GM18498 (cell line): ENCODE results near the gene CERT1.
"Not testable (repeated sequence)": the region's sequence is repeated elsewhere in the genome, so short reads cannot be mapped to it uniquely, and the experiment has no call there.

Experiments used
- ATAC-seq: cut with Tn5 transposase; IDR thresholded peaks from one replicate; pipeline ENCODE4 v1.9.1; 2021; ENCODE audit warnings: mild to moderate bottlenecking, moderate library complexity; ENCODE audit not compliant: unreplicated experiment

CERT1 gene

GRCh38 chr5:75358117-75358516 is 153.3 kb downstream of the CERT1 start:
- ATAC-seq: no peak

DNA sequence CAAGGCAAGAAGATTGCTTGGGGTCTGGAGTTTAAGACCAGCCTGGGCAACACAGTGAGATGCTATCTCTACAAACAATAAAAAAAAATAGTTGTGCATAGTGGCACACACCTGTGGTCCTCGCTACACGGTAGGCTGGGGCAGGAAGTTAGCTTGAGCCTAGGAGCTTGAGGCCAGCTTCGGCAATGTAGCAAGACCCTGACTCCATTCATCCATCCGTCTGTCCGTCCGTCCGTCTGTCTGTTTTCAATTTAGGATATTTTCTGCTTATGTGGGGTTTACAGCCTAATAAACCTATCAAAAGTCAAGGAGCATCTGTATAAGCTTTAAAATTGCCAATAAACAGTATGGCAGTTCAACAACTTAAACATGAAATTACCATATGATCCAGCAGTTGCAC is 154.7 kb downstream of the CERT1 start:
- ATAC-seq: no peak

GRCh38 chr5:75355236-75355635 is 156.2 kb downstream of the CERT1 start:
- ATAC-seq: no peak

DNA sequence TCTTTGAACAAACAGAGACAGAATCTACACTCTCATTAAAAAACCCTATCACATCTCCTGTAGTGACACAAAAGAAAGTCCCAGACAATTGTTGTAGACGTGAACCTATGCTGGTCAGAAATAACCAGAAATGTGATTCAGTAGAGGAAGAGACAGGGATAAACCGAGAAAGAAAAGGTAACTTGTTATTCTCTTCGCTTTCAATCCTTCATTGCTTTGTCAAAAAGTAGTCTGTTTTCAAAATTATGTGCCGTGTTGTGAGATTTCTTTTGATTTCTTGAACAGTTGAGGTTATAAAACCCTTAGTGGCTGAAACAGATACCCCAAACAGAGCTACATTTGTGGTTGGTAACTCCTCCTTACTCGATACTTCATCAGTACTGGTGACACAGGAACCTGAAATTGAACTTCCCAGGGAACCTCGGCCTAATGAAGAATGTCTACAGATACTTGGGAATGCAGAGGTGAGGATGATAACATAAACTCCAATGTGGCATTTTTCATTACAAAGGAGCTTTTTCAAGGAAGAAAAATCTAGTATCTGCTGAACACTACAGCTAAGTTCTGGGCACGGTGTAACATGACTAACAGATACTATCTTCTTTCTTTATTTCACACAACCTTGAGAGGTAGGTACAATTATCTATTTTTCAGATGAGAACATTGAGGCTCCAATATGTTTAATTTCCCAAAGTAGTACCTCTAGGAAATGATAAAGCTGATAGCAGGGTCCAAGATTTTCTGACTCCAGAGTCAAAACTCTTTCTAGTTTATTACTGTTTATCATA is 160.1 kb downstream of the CERT1 start:
- ATAC-seq: peak; percentile 84

- ATAC-seq: no peak
Measured at GRCh38 chr5:75349663-75350062, 161.8 kb downstream of the CERT1 start.

- no peak for ATAC-seq
Measured at GRCh38 chr5:75348241-75348640, 163.2 kb downstream of the CERT1 start.

- no peak for ATAC-seq
Measured at GRCh38 chr5:75342836-75343235, 168.6 kb downstream of the CERT1 start.

- no peak for ATAC-seq
Measured at GRCh38 chr5:75341934-75342333, 169.5 kb downstream of the CERT1 start.

DNA sequence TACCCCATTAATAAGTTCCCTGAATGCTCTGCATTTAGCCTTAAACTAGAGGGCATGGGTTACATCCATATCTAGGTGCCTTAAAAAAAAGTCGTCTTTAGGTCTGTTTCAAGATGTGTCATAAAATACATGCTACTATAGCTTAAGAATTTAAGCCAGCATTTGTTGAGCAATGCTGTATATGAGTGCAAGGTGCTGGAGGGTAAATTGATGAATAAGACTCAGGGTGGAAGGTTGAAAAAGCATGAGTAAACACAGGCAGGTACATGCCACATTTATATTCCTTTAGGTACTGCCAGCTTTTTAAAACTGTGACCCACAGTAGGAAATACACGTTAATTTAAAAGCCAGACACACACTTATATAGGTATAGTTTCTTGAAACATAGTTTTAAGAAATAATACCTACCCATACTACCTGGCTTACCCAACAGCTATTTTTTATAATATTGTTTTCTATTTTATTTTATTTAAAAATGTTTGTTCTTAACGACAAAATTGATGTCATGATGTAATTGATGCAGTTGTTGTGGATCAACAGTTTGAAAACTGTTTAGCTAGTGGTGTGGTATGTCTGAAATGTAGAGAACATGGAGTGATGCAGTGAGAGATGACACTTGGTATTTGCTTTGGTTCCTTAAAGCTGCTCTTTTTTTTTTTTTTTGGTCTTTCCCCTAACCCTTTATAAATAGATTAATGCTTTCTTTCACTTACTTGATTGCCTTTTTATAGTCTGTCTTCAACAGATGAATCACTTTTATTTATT is 170.5 kb downstream of the CERT1 start:
- no peak for ATAC-seq

- ATAC-seq: no peak
Measured at GRCh38 chr5:75338408-75338807, 173.0 kb downstream of the CERT1 start.

DNA sequence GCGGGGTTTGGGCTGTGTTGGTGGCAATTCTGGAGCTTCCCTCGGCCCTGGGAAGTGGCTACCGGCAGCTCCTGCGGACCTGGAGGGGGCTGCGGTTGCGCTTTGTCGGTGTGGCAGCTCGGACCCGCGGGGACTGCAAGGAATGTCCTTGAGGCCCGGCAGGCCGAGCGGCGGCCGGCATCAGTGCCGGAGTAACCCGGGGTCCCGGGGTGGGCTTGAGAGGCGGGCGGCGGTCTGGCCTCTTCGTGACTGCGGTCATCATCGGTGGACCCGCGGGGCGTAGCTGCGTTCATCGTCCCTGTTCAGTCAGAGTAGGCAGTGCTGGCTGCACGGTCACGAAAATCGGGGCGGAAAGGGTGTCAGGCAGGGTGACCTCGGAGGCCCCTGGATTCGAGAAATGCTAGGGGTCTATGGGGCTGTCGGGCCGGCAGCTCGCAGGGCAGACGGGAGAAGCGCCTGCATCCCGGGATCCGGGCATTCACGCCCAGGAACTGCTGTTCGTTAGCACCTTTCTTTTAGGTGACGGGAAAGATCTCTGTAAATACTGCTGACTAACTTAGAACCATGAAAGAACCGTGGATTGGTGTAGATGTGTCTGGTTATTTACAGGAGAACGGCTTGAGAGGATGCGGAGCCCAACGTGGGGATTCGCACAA is 173.9 kb downstream of the CERT1 start:
- peak; percentile 8 for ATAC-seq

DNA sequence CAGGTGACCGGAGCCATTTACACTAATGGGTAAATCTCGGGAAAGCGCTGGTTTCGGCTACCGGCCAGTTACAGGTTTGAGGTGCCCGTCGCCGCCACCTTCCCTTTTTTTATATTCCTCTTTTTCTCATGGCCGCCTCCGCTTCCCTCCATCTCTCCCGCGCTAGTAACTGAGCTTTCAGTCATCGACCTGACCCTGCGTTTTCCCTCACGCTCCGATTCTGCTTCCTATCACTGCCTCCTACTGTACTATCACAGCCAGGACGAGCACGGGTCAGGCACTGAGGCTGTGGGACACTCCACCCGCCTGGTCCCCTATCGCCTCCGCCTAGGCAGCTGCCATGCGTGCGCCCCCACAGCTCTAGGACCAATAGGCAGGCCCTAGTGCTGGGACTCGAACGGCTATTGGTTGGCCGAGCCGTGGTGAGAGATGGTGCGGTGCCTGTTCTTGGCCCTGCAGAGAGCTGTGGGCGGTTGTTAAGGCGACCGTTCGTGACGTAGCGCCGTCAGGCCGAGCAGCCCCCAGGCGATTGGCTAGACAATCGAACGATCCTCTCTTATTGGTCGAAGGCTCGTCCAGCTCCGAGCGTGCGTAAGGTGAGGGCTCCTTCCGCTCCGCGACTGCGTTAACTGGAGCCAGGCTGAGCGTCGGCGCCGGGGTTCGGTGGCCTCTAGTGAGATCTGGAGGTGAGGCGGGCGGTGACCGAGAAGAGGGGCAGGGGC is 174.7 kb downstream of the CERT1 start, which contains the start of gene HMGCR:
HMGCR (plus strand) TSS at position 606 of the 722 bp plus-strand sequence. CDS start 5,386 bp downstream, outside the sequence.
- peak; percentile 98 for ATAC-seq

DNA sequence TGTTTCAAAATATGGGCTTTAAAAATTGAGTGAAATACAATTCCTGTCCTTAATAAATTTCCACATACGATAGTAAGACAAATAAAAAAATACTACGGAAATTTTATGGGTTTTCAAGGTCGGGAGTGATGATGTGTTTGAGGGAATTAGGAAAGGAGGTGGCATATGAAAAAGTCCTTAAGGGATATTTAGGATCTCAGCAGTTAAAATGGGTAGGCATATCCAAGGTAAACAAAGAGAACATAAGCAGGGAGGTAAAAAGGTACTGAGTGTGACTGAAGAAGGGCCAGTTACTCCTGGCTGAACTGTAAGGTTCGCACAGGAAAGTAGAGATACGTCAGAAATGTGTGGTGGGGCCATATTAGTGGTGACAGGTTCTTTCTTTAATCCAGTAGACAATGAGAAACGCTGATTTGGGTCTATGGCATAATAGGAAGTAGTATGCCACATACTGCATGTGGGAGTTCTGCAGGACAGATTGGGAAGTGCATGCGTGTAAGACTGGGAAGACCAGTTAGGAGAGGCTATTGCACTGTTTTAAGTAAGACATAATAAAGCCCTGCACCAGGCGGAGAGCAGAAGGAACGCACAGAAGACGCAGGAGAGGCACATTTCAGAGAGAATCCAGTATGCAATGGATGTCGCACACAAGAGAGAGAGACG is 175.3 kb downstream of the CERT1 start:
- no peak for ATAC-seq

DNA sequence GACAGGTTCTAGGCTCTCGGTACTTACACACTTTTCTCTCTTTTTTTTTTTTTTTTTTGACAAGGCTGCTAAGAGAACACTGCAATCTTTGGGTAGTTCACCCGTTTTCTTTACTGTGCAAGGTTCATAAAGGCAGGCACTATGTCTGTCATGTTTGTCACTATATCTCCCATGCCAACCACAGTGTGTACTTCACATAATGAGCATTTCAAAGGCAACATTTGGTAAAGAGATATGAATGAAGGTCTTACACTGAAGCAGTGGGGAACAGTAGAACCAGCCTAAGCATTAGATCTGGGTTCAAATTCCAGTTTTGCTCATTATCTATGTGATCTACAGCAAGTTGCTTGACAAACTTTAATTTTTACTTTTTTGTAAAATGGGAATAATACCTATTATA is 175.9 kb downstream of the CERT1 start:
- no peak for ATAC-seq

DNA sequence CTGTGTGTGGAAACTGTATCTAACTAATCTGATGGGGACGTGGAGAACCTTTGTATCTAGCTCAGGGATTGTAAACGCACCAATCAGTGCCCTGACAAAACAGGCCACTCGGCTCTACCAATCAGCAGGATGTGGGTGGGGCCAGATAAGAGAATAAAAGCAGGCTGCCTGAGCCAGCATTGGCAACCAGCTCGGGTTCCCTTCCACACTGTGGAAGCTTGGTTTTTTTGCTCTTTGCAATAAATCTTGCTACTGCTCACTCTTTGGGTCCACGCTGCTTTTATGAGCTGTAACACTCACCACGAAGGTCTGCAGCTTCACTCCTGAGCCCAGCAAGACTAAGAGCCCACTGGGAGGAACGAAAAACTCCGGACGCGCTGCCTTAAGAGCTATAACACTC is 177.0 kb downstream of the CERT1 start:
- not testable (repeated sequence) for ATAC-seq

GRCh38 chr5:75333759-75334158 is 177.7 kb downstream of the CERT1 start:
- ATAC-seq: not testable (repeated sequence)

DNA sequence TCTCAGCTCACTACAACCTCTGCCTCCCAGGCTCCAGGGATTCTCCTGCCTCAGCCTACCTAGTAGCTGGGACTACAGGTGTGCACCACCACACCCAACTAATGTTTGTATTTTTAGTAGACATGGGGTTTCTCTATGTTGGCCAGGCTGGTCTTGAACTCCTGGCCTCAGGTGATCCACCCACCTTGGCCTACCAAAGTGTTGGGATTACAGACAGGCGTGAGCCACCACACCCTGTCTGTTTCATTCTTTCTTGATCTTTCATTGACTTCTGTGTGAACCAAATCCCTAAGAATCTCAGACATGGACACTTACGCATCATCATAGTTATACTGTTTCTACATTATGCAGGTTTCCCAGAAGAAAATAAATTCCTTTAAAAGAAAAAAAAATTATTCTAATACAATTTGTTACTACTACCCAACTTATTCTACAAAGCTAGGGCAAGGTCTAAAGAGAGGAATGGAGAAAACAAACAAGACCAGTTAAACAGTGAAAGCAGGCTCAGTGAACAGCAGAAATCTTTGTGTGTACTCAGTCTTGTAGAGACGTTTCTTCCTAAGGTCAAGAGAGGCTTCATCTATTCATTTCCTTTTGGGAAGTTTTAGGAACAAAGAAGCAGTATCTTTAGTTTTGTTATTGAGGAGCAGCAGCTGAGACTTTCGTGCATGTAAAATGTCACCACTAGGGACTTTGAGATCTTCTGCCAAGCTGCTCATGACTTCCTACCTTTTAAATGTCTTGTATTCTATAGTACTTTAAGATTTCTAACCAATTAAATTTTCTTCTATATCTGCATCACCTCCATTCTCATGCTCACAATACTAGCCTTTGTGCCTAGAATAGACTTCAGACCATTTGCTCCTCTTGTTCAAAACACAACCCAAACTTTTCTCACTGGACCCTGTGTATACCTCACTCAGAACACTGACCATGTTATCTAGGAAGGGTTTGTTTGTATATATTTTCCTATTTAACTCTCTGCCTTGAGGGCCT is 180.0 kb downstream of the CERT1 start:
- ATAC-seq: no peak

GRCh38 chr5:75330404-75330803 is 181.0 kb downstream of the CERT1 start:
- no peak for ATAC-seq
